Stimulated activated CD8-positive, alpha-beta memory T cell treated with anti-CD3 and anti-CD28 coated beads, Interleukin-15, amount 100 ng/mL, for 24 hours (primary cell): ENCODE data around the gene TNFRSF1A.

ENCODE experiments used
- DNase-seq: peaks from one replicate; pipeline ENCODE4 v3.0.0-alpha.2; 2020; ENCODE audit warnings: low read depth

TNFRSF1A gene

GRCh38 chr12:6341417-6342139 lies at the start of gene TNFRSF1A:
TNFRSF1A (minus strand) TSS chr12:6342076; CDS start chr12:6341814, 262 bp downstream.
- no peak for DNase-seq

- DNase-seq = no peak
These were observed 49.1 kb upstream of the TNFRSF1A start for GRCh38 chr12:6391013-6391412.

- DNase-seq = no peak
These were observed 48.4 kb upstream of the TNFRSF1A start for GRCh38 chr12:6390084-6390799.

- DNase-seq = no peak
These were observed 45.7 kb upstream of the TNFRSF1A start for GRCh38 chr12:6387541-6387940.

- DNase-seq = no peak
These were observed 44.6 kb upstream of the TNFRSF1A start for GRCh38 chr12:6386491-6386890.

GRCh38 chr12:6386038-6386437 lies 44.2 kb upstream of the TNFRSF1A start:
- no peak for DNase-seq

- DNase-seq = no peak
These were observed 42.9 kb upstream of the TNFRSF1A start for GRCh38 chr12:6384499-6385436.

- DNase-seq = no peak
These were observed 42.0 kb upstream of the TNFRSF1A start, which contains the start of gene LTBR for GRCh38 chr12:6383572-6384498. LTBR (plus strand) TSS chr12:6384162; CDS start chr12:6384359, 197 bp downstream.

GRCh38 chr12:6382982-6383381 lies 41.1 kb upstream of the TNFRSF1A start:
- no peak for DNase-seq

- no peak for DNase-seq
These were observed 40.5 kb upstream of the TNFRSF1A start for GRCh38 chr12:6382371-6382770.

- DNase-seq = no peak
These were observed 38.6 kb upstream of the TNFRSF1A start for GRCh38 chr12:6380141-6381121.

GRCh38 chr12:6378709-6379472 lies 37.0 kb upstream of the TNFRSF1A start:
- no peak for DNase-seq

GRCh38 chr12:6377667-6377994 lies 35.8 kb upstream of the TNFRSF1A start:
- no peak for DNase-seq

GRCh38 chr12:6376870-6377666 lies 35.2 kb upstream of the TNFRSF1A start:
- no peak for DNase-seq

- DNase-seq = no peak
These were observed 34.4 kb upstream of the TNFRSF1A start for GRCh38 chr12:6376079-6376869.

GRCh38 chr12:6375269-6376078 lies 33.6 kb upstream of the TNFRSF1A start, which contains the start of gene SCNN1A:
SCNN1A (minus strand) TSS chr12:6375563; CDS start chr12:6374783, 780 bp downstream.
- no peak for DNase-seq

GRCh38 chr12:6374786-6375160 lies 32.9 kb upstream of the TNFRSF1A start:
- DNase-seq = no peak
